ENCODE measurements around the gene SRM.
"Not testable (repeated sequence)": the region's sequence is repeated elsewhere in the genome, so short reads cannot be mapped to it uniquely, and the experiment has no call there.

- TF ChIP-seq CTCF, POLR2A (IDR thresholded peaks at IDR 0.05): not testable (repeated sequence)
These were observed 8.7 kb downstream of the SRM start for GRCh38 chr1:11051121-11051520.
